C4-2B (cell line): ENCODE data around the gene CEP131.

Experiments
- CTCF ChIP-seq: fragments of 450-650 bp; conservative IDR thresholded peaks from 2 replicates; pipeline ENCODE4 v1.5.1; 2017; ENCODE audit warnings: mild to moderate bottlenecking
- ZFX ChIP-seq: fragments of 450-650 bp; IDR thresholded peaks from 2 replicates; pipeline ENCODE4 v1.6.1; 2017

GRCh38 chr17:81165246-81166032 lies 57.3 kb downstream of the CEP131 start, which contains the start of gene PVALEF:
- TF ChIP-seq CTCF: no peak
- TF ChIP-seq ZFX: no peak
